ENCODE data around the gene KRT71.
"Not testable (repeated sequence)": the region's sequence is repeated elsewhere in the genome, so short reads cannot be mapped to it uniquely, and the experiment has no call there.

KRT71 gene

DNA sequence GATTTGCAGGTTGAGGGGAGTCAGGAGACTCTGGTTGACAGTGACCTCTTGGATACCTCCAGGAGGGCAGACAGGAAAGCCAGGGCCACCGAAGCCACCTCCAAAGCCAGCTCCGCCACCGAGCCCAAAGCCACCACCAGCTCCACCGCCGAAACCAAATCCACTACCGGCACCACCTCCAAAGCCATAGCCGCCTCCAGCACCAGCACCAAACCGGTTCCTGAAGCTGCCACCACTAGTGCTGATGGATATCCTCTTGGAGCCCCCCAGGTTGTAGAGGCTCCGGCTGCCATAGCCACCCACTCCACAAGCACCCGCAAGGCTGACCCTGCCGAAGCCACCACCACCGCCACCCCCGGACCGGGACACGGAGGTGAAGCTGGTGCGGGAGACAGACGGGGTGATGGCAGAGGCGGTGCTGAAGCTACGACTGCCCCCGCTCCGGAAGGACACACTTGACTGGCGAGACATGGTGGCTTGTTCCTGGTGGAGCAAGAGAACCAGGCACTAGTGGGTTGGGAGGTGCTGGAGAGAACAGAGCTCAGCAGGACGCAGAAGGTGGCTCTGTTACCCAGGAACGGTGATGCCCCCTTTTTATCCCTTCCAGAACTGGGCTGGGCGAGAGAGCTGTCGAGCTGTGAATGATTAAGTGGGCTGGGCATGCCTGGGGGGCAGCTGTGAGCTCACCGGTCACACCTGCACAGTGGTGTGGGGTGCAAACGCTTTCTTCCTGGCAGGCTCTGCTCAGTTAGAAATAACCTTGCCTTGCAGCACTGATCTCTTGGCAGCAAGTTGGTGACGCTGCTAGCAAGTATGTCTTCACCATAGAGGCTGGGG lies 32.9 kb downstream of the KRT71 start, which contains the start of gene KRT5:
KRT5 (minus strand) TSS at position 569 of the 837 bp plus-strand sequence; CDS start at position 471, 98 bp downstream.
- no peak for DNase-seq

DNA sequence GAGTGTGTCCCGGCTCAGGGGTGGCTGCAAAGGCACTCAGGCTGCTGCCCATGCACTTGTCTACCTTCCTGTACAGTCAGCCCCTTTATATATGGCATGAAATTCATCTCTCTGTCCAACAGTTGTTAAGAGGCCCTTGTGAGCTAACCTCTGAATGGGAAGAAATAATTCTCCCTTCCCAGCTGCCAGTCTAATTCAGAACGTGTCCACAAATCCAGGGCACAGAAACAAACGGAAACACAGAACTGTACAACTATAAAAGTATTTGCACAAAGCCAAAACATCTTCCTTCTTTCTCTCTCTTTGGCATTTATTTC lies 33.6 kb downstream of the KRT71 start:
- DNase-seq: no peak

DNA sequence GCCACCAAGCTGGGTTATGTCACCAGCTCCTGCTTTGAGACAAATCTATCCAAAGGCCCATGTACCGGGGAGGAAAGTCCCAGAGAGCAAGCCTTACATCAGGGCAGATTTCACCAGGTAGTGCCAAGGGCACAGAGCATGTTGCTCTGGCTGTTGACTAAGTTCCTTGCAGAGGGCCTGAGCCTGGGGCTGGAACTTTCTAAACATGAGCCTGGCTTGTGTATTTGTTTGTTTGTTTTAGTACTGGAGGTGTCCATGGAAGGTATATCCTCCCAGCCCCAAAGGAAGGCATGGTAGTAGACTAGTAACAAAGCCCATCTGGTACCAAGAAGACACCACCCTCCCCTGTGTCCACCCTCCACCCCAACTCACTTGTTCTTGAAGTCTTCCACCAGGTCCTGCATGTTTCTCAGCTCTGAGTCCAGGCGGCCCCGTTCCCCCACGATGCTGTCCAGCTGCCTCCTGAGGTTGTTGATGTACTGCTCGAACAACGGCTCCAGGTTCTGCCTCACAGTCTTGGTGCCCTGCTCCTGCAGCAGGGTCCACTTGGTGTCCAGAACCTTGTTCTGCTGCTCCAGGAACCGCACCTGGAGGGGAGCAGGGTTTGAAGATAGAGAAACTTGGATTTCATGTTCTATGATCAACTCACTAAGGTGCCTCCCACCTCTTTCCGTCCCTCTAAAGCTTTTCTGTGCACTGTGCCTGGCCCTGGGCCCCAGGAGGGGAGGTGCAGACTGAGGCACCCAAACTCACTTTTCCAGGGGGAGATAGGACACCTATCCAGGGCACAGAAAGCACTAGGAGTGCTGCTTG lies 34.2 kb downstream of the KRT71 start:
- no peak for DNase-seq

DNA sequence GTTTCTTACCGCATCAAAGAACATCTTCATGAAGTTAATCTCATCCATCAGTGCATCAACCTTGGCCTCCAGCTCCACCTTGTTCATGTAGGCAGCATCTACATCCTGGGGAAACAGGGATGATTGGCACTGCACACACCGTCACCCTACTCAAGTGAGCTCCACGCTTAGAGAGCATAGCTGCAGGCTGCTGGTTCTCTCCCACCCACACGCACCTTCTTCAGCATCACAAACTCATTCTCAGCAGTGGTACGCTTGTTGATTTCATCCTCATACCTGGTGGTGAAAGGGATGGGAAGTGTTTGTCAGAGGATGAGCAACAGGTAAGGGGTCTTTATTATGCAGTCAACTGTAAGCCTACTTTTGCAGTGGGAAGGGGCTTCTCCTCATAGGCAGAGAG lies 35.1 kb downstream of the KRT71 start:
- DNase-seq: no peak

DNA sequence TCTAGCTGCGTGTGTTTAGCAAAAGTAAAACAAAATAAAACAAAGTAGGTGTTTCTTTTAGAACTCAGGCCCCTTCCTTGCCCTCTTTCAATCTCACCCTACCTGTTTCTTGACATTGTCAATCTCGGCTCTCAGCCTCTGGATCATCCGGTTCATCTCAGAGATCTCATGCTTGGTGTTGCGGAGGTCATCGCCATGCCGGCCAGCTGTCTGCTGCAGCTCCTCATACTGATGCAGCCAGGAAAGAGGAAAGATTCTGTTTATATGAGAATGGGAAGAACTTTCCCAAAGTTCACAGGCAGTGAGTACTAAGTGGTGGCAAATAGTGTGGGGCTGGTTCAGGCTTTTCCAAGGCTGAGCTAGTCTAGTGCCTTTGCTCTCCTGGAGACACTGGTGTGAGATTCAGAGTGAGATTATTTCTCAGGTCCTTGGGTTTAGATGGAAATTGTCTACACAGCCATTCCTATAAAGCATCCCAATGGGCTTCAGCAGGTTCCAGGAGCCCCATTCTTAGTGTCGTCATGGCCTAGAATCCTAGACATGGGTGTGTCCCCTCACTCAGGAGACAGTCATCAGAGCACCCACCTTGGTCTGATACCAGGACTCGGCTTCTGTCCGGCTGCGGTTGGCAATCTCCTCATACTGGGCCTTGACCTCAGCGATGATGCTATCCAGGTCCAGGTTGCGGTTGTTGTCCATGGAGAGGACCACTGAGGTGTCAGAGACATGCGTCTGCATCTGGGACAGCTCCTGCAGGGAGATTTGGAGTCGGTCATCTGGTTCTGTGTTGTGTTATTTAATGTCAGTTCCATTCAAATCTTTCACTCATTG lies 35.7 kb downstream of the KRT71 start:
- DNase-seq: no peak

DNA sequence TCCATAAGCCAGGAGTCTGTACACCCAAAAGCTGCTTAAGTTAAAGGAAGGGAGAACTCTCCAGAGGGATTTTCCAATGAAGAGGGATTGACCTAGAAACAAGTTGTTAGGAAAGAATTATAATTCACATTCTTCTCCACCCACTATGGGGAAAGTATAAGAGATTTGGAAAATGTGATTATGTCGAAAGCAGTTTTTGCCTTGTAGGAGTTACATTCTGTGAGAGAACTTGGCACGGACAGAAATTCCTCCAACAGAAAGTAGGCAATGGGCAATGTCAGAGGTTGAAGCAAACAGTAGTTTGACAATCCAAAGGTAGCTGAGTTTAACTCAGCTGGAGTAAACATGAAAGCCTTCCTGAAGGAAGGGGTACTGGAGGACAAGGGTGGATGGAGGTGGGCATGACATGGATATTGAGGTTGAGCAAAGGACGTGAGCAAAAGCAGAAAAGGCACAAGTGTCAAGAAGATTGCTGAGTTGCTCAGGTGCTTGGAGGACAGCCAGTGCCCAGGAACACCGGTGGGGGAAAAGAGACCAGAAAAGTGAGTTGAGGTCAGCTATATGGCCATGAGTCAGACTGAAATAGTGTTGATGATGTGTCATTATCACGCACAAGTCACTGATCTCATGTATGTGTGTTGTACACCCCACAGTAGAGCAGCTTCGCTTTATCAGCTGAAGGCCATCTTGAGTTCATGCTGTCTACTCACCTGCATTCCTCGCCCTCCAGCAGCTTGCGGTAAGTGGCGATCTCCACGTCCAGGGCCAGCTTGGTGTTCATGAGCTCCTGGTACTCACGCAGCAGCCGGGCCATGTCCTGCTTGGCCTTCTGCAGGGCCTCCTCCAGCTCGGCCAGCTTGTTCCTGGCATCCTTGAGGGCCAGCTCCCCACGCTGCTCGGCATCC lies 36.8 kb downstream of the KRT71 start:
- DNase-seq: no peak

DNA sequence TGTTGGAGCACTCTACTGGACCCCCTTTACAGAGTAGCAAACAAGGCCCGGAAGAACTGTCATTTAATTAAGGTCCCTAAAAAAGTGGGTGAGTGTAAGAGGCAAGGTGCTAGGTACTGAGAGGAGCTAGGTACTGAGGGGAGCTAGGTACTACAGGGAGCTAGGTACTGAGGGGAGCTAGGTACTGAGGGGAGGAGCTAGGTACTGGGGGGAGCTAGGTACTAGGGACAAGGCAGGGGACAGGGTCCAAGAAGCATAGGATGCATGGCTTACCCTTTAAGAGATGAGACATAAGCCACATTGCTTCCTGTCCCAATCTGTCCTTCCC lies 37.7 kb downstream of the KRT71 start:
- DNase-seq: no peak

DNA sequence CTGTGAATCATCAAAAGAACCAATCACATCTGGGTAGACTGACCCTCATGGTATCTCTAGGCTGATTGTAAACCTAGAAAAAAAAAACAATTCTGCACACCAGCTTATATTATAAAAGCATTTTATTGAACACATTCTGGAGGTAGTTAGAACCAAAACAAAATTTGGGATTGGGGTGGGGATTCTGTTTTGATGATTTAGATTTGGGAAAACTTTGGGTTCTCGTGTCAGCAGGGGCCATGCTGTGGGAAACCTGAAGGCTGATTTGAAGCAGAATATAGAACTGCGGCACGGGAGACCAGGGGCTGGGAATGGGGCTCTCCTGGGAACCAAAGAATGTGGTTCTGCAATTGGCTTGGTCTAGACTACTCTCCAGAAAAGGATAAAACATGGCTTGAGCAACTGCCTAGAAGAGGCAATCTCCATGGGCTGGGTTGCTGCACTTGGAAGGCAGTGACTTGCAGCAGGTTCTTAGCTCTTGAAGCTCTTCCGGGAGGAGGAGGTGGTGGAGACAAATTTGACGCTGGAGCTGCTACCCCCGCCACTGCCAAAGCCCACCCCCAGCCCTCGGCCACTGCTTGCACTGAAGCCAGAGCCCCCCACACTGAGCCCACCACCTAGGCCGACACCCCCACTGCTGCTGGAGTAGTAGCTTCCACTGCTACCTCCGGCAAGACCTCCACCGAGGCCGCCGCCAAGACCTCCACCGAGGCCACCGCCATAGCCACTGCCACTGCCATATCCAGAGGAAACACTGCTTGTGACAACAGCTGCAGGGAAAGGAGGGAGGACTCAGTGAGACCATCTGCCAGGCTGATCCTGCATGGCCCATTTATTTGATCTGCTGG lies 38.2 kb downstream of the KRT71 start:
- no peak for DNase-seq

DNA sequence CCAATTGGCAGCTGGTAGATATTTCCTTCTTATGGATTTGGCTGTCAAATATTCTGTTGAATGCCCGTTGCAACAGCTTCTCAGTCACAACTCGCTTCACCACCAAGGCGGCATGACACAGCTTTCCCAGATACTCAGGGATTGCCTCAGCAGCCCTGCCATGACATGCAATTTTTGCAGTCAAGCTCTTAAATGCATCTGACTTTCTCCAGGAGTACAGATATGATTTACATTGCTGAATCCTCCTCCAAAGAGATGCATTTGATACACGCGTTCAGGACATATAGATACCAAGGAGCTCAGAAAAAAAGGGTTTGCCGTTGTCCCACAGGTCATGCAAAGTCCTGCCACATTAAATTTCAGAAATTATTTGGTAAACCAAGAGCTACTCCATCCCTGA lies 39.2 kb downstream of the KRT71 start:
- DNase-seq: no peak

DNA sequence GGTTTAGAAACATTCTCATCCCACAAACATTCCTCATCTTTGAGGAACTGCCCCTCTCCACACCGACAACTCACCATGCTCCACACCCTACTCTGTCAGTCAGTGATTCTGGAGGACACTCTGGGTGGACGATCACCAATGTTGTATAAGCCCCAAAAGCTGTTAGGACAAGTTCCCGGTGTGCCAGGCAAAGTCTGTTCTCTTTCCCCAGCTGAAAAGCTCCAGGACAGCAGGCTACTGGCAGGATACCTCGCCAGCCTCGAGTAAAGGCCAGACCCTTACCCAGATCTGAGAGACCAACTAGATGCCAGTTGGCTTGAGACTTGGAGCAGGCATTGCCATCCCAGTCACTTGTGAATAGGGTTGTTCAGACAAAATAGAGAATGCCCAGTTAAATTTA lies 44.7 kb downstream of the KRT71 start:
- no peak for DNase-seq

DNA sequence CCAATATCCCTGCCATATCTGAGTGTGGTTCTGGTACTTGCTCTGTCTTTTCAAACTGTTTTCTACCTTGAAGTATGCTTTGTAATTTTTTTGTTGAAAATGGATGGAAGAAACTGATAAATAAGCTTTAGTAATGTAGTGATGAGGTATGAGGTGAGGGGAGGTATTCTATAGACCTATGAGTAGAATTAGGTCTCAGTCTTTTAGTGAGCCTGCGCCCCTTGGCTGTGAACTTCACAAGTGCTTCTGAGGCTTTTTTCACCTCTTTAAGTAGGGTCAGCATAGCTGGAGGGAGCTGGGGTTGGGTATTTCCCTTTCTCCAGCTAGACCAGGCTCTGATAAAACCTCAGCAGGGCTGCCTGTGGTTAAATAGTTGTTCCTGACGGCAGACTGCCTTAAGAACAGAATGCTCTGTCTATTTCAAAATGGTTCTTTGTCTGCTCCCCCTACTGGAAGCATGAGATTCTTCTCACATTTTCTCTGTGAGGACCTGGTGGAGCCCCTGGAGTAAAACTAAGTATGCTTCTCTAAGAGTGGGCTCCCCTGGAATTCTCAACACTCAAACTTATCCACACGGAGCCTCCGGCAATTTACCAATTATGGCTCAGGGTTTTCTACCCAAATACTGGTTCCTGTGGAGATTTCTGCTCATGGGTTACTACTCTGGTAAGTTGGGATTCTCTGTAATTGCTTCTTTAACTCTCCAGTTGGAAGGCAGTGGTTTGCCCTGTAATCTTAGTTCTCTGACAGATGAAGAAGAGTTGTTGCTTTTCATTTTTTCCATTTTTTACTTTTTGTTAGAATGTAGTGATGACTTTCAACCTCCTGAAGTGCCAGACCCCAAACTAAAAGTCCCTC lies 45.9 kb downstream of the KRT71 start:
- no peak for DNase-seq

DNA sequence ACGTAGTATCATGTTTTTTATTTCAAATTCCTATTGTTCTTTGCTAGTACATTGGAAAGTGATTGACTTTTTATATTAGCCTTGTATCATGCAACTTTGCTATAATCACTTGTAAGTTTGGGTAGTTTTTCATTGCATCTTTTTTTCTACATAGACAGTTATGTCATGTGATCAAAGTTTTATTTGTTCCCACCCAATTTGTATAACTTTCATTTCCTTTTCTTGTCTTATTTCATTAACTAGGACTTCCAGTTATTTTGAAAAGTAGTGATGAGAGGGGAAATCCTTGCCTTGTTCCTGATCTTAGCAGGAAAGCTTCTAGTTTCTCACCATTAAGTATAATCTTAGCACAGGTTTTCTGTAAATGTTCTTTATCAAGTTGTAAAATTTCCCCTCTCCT lies 50.1 kb downstream of the KRT71 start:
- no peak for DNase-seq

DNA sequence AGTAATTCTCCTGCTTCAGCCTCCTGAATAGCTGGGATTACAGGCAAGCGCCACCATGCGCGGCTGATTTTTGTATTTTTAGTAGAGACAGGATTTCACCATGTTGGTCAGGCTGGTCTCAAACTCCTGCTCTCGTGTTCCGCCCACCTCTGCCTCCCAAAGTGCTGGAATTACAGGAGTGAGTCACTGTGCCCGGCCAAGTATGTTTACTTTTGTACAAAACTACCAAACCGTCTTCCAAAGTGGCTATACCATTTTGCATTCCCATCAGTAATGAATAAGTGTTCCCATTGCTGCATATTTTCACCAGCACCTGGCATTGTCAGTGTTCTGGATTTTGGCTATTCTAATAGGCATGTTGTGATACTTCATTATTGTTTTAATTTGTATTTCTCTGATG lies 51.5 kb downstream of the KRT71 start:
- no peak for DNase-seq

DNA sequence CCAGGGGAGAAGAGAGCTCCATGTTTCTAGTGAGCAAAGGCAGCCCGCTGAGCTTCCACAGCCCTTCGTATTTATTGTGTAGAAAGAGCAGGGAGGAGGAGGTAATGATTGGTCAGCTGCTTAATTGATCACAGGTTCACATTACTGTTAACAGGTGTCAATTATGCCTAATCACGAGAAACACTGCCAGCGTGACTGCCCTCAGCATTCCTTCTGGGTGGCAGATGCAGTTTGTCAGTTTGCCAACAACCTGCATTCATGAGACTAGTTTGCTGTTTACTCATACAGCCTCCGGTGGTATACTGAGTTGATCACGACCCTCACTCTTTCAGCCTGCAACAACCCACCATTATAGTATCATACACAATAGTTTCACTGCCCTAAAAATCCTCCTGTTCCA lies 52.4 kb downstream of the KRT71 start:
- DNase-seq: not testable (repeated sequence)

DNA sequence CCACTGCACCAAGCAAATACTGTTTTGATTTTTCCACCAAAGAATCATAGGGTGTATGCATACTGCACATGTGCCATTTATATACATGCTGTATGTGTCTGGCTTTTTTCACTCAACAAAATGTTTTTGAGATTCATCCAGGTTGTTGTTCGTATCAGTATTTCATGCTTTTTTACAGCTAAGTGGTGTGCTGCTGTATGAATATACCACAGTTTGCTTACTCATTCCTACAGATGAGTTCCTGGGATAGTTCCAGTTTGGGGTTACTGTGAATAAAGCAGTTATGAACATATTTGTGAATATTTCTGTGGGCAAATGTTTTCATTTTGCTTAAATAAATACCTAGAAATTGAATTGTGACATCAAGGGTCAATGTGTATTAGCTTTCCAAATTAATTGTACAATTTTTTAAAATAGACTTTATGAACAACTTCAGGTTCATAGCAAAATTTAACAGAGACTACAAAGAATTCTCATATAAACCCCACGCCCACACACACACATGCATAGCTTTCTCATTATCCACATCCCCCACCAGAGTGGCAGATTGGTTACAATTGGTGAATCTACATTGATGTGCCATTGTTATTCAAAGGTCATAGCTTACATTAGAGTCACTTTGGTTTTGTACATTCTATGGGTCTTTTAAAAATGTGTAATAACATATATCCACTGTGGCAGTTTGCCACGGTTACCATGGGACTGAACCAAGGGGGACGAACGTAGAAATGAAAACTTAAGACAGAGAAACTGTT lies 53.0 kb downstream of the KRT71 start:
- no peak for DNase-seq

DNA sequence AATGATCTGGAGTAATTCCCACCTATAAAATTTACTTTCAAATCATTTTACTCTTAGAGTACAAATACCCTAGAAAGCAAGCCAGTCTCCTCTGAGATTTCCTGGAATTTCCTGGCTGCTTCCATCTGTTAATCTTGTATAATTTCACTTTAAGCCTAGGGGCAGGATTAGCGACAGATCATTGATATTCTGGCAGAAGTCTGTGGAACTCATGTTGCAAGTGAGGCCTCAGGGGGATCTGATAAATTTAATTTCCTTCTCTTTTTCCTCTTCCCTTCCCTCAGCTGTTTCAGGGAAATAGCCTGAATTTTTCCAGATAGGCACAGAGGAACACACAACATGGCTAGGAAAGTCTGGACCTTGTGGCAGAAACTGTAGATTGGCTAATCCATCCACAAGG lies 54.0 kb downstream of the KRT71 start:
- no peak for DNase-seq

DNA sequence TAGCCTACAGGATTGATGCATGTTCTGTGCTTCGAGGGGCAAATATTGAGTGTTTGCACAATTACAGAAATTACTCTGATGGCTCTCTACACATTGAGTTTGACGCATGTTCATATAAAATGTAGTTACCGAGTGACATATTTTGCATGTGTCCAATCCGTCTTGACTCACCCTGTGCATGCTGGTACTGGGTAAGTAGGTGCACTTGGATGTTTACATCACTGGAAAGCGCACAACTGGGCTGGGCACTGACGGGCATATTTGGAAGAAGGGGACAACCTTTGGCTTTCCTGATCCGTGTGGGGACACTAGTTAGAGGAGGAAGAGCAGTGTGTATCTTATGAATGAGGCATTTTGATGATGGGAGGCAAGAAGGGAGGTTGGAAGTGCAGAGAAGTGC lies 55.0 kb downstream of the KRT71 start:
- no peak for DNase-seq

DNA sequence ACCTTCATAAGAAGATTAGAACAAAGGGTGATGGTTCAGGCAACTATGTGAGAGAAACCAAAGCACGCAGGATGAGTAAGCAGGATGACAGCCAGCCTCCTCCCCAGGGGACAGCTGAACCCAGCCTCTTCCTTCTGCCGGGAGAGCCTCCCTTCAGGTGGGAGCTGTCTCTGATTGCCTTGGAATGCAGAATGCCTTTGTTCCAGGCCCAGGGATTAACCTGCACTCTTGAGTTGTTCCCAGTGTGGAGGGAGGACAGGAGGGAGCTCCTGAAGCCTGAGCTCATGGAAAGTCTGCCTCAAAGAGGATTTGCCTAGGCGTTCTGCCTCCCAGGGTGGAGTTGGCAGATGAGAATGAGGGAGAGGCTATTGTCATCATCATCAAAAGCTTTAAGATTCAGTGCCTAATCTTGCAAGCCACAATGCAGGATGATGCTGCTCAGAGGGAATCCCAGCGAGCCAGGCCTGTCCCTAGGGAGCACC lies 56.3 kb downstream of the KRT71 start:
- DNase-seq: no peak

DNA sequence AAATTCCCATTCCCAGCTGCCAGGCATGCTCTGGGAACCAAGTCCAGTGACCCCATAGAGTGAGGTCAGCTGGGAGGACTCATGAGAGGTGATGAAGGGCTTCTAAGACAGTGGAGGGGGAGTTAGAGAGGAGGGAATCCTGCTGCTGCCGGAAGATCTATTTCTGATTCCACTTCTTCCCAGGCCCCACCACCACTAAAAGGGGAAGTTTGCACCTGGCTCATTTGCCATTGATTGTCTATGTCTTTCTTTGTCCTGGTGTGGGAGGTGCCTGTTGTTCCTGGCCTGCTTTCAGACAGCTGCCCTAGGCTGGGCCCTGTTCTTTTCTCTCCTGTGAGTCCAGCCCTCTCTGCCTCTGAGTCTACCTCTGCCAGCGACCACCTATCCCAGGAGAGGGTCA lies 56.9 kb downstream of the KRT71 start:
- DNase-seq: no peak

DNA sequence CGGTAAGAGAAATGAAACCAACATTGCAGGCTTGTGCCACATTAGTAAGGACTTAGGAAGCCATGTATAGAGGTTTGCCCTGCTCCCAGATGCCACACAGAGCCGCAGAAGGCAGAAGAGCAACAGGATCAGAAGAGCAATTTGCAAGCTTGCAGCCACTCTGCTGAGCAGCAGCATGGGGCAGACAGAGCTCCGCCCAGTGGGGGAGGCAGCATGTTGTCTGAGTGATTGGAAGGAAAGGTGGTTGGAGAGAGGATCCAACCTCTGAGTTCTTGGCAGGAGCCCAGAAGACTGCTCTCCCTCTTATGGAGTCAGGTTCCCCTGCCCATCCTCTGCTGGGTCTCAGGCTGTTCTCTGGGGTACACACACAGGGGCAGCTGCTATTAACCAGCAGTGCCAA lies 57.6 kb downstream of the KRT71 start:
- DNase-seq: no peak
